NCI-H187 (cell line): Measurements from ENCODE around the gene IGFBP5.

Source experiments
- DNase-seq, 2 experiments: peaks; one replicate each; lab custom pipeline; 2025; lab: John Stamatoyannopoulos, UW

Gene IGFBP5

GRCh38 chr2:216664593-216665034, 30.7 kb downstream of the IGFBP5 start:
- DNase-seq = no peak

GRCh38 chr2:216663846-216664245, 31.5 kb downstream of the IGFBP5 start:
- no peak for DNase-seq

GRCh38 chr2:216663106-216663505, 32.2 kb downstream of the IGFBP5 start:
- DNase-seq = no peak

- DNase-seq = no peak
Observed at GRCh38 chr2:216661639-216662375, 33.5 kb downstream of the IGFBP5 start.

DNA sequence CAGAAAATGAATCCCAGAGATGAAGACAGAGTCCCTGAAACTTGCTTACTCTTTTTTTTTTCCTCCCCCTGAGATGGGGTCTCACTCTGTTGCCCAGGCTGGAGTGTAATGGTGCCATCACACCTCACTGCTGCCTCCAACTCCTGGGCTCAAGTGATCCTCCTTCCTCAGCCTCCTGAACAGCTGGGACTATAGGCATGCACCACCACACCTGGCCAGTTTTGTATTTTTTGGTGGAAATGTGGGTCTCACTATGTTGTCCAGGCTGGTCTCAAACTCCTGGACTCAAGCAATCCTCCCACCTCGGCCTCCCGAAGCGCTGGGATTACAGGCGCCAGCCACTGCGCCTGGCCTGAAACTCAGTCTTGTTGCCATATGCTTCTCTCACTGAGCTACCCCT, 34.3 kb downstream of the IGFBP5 start:
- no peak for DNase-seq

DNA sequence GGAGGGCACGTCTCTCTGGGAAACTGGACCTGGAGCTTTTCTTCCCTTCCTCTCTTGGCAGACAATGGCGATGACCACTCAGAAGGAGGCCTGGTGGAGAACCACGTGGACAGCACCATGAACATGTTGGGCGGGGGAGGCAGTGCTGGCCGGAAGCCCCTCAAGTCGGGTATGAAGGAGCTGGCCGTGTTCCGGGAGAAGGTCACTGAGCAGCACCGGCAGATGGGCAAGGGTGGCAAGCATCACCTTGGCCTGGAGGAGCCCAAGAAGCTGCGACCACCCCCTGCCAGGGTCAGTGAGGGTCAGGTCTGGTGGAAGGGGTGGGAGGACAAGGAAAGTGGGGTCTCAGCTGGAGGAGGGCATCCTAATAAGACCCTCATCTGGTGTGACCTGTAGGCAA, 34.9 kb downstream of the IGFBP5 start:
- DNase-seq = no peak

- no peak for DNase-seq
Observed at GRCh38 chr2:216659276-216659675, 36.1 kb downstream of the IGFBP5 start.

- no peak for DNase-seq
Observed at GRCh38 chr2:216658757-216659156, 36.6 kb downstream of the IGFBP5 start.

DNA sequence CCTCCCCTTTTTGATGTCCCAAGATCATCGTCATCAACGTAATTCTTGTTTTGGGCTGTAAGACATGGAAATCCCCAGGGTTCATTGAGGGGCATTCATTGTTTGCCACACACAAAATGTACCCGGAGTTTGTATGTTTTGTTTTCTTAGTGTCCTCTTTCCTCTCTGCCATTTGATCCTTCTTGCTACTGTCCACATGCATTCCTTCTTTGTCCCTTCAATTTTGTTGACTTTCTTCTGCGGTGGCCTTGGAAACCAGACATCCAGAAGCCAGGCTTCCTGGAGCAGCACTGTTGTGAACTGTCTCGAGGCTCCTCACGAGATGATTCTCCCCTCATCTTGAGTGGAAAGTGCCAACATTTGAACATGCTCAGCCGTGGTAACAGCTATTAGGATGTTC, 37.4 kb downstream of the IGFBP5 start:
- DNase-seq = no peak

DNA sequence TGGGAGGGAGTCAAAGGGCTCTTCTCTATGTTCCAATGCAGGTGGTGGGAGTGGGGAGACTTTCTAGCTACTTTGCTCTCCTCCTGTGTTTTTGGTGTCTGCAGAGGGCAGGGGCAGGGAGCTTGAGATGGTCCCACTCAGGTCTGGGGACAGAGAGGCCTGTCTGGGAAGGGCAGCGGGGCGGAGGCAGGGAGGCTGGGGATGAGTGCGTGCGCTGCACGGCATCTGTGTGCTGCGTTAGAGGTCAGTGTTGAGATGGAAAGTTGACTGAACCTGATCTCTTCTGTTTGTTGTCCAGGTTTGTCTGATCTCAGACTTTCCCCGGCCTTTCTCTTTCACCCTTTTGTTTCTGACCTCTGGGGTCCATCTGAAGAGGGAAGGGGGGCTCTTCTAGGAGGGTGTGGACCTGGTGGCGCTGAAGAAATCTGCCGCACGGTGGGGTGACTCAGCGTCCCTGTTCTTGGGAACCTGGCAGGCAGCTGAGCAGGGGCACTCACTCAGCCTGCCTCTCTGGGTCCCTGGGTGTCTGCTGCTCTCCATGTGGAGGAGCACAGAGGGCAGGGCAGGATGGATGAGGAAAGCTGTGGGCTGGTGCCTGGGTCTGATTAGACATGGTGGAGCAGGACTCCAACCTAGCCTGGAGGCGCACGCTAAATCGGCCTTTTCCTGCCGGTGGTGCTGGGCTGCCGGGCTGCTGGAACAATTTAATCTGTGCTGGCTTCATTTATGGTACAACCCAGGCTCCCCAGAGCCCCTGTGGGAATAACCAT, 38.1 kb downstream of the IGFBP5 start:
- no peak for DNase-seq

GRCh38 chr2:216654528-216655052, 40.8 kb downstream of the IGFBP5 start:
- DNase-seq = no peak

DNA sequence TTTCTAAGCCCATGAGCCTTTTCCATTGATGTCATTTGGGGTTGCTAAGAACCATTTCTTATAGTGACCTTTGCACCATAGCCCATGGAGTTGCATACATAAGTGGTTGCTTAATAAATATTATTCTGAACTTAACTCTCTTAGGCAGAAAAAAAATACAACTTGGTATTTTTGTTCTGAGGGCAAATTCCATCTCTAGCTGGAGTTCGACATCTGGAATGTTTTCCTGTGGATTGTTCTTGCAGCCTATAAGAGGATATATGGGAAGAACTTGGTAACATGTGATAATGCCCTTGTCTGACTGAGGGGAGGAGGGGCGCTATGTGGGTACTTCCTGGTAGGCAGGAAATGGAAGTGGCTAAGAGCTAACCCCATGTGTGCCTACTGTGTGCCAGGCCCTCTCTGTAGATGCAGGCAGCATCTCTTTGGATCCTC, 41.4 kb downstream of the IGFBP5 start:
- DNase-seq = no peak

DNA sequence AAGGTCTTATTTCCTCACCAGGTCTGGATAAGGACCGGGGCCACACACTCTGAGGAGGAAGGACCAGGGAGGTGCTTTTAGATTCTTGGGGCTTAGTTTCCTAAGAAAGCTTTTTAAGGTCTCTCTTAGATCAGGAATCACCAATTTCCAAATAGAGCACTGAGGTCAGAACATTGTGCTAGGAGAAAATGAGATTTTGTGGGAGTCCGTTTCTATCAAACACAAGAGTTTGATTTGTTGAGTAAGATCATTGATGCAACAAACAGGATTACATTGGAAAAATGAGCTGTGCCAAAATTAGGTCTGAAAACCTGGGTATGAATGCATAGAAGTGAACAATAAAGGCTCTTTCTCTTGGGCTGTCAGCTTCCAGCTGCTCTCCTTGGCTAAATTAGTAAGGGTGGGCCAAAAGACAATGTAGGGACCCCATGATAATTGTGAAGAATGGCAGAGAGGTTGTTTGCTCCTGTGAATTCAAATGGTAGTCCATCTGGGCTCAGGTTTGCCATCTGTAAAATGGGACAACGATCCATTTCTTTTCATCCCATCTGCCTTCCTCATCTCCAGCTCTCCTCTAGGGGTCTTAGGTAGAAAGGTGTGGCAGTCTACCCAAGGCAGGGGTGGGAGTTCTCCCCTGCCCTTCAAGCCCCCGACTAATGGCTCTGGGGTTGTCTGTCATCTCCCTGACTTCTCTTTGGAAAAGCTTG, 42.1 kb downstream of the IGFBP5 start:
- DNase-seq = no peak

GRCh38 chr2:216652566-216652965, 42.8 kb downstream of the IGFBP5 start:
- no peak for DNase-seq

DNA sequence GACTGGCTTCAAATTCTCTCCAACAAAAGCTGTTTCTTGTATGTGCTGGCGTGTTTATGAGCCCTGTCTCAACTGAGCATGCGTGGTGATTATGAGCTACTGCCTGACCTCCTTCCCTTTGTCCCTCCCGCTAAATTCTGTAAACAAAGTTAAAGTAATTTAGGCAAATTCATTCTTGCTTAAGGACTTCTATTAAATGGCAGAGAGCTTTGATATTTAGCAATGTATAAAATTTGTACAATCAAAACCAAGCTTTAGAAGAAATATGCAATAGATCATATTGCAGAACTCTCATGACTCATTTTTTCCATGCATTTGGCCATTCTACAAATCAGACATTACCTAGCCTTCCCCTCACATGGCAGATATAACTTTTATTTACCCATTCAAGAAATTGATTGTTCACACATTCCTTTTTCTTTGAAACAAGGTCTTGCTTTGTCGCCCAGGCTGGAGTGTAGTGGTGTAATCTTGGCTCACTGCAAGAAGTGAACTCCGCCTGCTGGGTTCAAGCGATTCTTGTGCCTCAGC, 43.9 kb downstream of the IGFBP5 start:
- no peak for DNase-seq

DNA sequence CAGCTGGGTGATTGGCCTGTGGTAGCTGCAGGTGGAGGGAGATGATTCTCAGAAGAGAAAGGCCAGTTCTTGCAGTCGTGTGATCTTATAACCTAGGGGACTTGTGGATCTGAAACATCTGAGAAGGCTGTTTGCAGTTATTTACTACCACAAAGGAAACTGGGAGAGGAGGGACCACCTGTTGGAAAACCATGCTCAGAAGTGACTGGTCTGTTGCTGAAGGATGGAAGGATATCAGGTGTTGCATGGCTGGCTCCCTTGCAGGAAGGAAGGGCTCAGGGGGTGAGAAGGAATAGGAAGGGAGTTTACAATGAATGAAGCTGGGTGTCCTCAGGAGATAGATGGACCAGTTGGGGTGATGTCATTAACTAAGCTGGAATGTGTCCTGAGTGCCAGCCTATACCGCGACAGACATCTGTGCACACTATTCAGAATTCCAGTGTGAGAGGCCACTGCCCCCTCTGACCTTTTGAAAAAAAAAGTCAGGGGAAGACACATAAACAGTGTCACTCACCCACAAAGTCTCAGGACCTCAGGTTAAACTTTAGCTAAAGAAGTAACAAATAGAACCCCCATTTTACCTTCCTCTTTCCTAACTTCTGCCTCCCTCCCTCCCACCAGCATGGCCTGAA, 44.6 kb downstream of the IGFBP5 start:
- no peak for DNase-seq

GRCh38 chr2:216649574-216649973, 45.8 kb downstream of the IGFBP5 start:
- no peak for DNase-seq

GRCh38 chr2:216648105-216648504, 47.2 kb downstream of the IGFBP5 start:
- no peak for DNase-seq

GRCh38 chr2:216646116-216646515, 49.2 kb downstream of the IGFBP5 start:
- no peak for DNase-seq

DNA sequence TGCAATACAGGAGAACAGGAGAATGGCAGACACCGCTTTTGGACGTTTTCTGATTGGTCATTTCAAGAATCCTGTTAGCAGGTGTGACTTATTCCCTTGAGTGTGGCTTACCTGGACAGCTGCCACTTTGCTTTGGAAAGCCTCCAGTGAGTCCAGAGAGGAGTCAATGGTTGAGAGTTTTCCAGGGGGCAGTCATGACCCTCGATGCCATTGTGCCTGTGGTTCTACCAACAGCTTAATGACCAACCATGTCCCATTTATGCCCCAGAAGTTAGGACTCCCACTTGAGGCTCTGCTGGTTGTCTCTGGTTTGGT, 49.8 kb downstream of the IGFBP5 start:
- DNase-seq = no peak

DNA sequence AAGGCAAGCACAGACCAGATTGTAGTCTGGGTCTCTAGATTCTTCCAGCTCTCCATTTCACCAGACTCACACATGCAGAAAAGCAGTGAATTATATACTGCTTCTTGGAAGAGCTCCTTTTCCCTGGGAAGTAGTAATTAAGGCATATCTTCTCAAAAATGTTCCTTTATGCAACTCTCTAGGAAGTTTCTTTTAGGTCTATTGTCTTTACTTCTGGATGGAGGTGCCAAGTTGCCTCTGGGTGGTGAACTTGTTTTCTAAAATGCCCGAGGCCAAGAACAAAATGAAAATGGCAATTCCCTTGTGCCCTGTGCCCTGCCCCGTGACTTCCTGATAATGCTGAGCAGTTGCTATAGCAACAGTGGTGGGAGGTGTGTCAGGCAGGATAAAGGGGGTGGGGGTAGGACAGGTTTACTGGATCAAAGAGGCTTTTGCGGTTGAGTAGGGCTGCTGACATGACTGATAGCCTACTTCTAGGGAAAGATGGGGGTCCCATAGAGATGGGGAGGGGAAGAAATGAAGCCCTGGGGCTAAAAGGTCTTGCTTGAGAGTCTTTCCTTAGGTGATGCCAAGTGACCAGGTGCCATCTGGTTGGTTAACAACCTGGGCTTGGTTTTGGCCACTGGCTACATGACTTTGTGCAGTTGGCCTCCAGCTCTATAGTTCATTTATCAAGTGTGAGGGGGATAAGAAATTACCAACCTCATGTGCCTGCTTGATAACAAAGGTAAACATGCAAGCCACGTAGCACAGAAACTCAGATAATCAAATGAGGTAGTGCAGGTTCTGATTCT, 50.3 kb downstream of the IGFBP5 start:
- no peak for DNase-seq
